GM19467 (cell line): Measurements from ENCODE around the gene PHRF1.
A peak's percentile ranks its signal among the peaks of the same experiment; 100 is the strongest.

Experiments used
- ATAC-seq: cut with Tn5 transposase; IDR thresholded peaks from one replicate; pipeline ENCODE4 v1.9.1; 2021; ENCODE audit warnings: mild to moderate bottlenecking, moderate library complexity; ENCODE audit not compliant: unreplicated experiment

PHRF1 gene

DNA sequence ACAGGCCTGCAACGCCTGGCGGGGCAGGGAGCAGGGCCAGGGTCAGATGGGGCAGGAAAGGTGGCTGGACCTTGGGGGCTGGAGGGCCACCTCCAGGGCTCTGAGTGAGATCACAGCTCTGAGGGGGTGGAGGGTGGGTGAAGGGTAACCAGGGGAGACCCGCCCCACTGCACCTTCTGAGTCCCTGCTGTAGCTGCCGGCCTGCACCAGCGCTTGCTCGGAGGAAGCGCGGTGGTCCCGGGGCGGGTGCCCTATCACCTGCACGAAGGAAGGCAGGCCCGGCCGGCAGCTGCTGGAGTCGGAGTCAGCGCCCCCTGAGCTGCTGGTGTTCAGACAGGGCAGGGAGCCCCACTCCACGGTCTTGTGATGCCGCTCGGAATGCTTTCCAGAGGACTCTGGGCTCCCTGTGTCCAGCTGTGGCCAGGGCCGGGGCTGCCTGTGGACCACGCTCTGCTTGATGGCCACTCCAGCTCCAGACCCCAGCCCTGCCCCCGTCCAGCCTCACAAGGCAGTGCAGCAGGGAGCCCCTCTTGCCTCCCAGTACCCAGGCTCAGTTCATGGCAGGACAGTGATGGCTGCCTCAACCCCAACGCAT, 19.5 kb upstream of the PHRF1 start:
- ATAC-seq: no peak

DNA sequence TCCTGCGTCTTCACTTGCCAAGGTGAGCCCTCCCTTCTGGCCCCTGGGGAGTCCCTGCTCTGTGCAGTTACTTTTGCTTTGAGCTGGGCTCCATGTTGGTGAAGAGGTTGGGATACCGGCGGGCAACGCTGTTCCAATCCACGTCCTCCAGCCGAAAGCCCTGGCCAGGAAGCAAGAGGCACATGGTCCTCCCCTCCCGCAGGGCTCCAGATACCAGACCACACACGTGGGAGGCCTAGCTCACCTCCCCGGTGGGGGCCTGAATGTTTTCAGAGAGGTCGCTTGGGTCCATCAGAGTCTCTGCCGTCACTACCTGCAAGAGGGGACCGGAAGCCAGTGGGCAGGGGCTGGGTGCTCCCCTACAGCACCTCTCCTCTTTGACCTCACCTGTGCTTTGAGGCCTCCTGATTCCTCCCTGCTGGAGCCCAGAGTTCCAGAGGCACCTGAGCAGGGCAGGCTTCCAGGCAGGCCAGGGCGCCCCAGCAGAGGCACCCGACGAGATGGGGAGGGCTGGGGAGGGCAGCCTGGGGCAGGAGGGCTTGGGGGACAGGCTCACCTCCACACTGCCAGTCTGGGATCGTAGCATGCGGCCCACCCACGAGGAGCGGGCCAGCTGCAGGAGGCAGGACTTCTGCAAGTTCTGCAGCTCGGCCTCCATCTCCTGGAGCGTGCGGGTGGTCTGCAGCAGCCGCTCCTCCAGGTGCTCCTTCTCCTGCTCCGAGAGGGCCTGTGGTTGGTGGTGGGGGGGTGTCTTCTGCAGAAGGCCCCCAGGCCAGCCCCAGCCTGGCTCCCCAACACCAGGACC, 18.7 kb upstream of the PHRF1 start:
- no peak for ATAC-seq

DNA sequence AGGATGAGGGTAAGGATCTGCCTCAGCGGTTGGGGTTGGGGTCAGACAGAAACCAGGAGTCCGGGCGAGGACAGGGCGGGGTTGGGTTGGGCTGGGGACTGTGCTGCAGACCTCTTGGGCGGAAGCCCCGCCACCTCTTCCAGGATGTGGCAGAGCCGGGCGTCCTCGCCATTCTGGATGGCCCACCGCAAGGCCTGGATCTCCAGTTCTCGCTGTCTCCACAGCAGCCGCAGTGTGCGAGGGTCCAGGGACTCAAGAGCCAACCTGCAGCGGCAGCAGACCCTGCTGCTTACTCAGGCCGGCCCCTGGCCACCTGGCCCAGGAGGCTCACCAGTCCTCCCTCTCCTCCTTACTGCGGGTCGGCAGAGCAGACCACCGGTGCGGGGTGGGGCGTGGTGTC, 17.8 kb upstream of the PHRF1 start:
- ATAC-seq: no peak

DNA sequence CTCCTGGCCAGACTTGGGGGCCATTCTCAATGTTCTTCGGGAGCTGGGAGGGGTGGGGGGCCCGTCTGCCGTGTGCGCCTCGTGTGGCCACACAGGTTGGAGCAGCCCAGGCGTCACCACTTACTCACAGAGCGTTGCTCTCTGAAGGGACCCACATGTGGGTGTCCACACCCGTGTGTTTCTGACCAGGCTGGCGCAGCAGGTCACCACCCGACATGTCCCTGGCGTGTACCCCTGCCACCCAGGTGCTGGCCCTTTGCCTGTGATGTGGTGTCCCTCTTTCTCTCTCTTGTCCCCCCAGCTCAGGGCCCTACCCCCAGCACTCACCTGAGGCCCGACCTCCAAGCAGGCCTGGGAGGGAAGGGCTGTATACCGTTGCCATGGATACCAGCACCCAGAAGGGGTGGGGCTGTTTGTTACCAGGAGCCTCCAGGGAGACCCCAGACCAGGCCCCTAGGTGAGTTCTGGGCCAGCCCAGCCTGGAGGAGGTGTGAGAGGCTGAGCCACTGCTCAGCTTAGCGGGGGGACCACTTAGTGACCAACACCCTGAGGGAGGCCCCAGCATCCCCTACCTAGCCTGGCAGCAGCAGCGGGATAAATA, 17.1 kb upstream of the PHRF1 start:
- ATAC-seq: no peak

DNA sequence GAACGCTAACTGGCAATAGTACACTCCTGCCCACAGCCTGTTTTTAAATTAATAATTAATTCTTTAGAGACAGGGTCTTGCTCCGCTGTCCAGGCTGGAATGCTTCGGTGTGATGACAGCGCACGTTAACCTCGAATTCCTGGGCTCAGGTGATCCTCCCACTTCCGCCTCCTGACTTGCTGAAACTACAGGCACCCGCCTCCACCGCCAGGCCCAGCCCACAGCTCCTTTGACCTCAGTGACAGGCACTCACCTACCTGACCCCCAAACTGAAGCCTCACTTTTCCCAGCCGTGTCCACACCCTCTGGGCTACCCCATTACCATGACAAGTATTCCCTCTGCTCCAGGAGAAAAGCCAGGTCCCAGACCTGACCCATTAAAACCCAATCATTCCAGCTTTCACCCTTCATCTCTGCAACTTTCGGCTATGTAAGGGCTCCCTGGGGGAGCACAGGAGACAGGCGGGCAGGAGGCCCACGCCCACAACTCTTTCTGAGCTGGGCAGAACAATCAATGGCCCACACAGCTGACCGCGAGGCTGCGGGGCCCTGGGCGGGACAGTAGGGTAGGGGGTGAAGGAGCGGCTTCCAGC, 16.5 kb upstream of the PHRF1 start:
- no peak for ATAC-seq

DNA sequence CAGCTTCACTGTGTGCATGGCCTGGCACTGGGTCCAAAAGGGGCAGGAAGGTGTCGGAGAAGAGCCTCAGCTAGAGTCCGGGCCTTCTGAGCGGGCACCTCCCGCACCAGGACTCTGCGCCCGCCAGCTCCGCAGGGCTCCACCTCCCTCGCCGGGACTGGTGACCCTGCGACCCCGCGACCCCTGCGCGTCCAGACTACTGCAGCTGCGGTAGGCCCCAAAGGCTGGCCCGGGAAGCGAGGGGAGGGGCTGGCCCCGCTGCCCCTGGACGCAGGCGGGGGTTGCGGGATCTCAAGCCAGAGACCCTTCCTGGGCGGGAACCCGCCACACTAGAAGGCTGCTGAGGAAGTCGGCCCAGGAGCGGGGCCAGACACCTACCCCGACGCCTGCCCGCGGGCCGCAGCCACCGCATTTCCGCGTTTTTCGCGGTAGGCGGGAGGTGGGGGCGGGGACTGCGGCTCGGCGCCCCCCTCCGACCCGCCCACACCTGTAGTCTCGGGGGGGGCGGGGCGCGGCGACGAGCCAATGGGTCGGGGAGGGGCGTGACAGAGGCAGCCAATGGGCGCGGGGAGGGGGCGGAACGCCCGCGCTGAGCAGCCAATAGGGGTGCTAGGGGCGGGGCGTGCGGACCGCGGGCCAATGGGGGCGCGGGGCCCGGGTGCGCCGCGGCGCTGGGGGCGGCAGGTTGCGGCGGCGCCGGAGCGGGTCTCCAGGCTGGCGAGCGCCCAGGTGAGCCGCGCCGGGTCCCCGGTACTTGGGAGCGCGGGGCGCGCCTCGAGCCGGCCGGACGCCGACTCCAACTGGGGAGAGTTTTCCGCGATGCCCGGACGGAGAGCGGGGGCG, 15.7 kb upstream of the PHRF1 start, which contains the start of the genes LMNTD2 and RASSF7:
Gene LMNTD2, minus strand, starts transcription at position 434 of the 843 bp plus-strand sequence. Its CDS starts 22 bp downstream, at position 412.
Gene RASSF7, plus strand, starts transcription at position 666 of the 843 bp plus-strand sequence. CDS start 799 bp downstream, outside the sequence.
- peak; percentile 68 for ATAC-seq

DNA sequence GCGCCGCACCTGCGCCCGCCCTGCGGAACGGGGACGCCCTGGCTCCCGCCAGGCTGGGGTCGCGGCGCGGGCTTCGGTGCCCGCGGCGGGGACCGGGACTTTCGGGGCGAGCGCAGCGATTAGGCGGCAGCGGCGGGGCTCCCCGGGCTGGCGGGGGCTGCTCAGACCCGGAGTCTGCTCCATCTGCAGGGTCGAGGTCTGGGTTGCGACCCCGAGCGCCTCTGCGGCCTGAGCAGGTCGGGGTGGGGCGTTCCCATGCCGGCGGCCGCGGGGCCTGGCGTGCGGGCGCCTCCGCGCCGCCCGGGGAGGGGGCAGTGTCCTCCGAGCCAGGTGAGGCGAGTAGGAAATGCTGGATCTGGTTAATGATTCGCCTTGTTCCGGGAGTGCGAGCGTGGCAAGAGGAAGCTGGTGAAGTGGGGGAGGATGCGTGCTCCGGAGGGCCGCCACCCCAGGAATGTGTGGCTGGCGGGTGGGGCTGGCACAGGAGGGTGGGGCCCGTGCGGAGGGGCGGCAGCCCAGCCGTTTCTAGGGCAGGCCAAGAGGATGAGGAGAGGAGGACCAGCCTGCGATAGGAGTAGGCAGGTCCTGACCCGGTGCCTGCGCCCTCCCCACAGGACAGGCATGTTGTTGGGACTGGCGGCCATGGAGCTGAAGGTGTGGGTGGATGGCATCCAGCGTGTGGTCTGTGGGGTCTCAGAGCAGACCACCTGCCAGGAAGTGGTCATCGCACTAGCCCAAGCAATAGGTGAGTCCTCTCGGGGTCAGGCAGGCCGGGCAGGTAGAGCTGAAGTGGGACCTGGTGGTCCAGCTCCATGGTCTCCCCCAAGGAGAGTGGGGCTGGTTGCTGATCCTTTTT, 14.9 kb upstream of the PHRF1 start:
- ATAC-seq: peak; percentile 8

DNA sequence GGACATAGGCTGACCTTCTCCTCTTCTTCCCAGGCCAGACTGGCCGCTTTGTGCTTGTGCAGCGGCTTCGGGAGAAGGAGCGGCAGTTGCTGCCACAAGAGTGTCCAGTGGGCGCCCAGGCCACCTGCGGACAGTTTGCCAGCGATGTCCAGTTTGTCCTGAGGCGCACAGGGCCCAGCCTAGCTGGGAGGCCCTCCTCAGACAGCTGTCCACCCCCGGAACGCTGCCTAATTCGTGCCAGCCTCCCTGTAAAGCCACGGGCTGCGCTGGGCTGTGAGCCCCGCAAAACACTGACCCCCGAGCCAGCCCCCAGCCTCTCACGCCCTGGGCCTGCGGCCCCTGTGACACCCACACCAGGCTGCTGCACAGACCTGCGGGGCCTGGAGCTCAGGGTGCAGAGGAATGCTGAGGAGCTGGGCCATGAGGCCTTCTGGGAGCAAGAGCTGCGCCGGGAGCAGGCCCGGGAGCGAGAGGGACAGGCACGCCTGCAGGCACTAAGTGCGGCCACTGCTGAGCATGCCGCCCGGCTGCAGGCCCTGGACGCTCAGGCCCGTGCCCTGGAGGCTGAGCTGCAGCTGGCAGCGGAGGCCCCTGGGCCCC, 14.1 kb upstream of the PHRF1 start:
- no peak for ATAC-seq

DNA sequence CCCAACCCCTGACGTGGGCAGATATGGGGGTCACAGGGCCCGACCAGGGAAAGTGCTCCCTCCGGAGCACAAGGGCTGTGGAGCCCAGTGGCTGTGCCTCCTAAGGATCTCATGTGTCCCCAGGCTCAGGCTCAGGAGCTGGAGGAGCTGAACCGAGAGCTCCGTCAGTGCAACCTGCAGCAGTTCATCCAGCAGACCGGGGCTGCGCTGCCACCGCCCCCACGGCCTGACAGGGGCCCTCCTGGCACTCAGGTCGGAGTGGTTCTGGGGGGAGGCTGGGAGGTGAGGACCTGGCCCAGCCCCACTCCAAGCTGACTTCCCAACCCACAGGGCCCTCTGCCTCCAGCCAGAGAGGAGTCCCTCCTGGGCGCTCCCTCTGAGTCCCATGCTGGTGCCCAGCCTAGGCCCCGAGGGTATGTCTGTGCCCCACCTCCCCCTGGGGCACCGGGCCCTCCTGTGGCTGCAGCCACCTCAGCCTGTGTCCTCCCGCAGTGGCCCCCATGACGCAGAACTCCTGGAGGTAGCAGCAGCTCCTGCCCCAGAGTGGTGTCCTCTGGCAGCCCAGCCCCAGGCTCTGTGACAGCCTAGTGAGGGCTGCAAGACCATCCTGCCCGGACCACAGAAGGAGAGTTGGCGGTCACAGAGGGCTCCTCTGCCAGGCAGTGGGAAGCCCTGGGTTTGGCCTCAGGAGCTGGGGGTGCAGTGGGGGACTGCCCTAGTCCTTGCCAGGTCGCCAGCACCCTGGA, 13.0 kb upstream of the PHRF1 start:
- ATAC-seq: no peak

DNA sequence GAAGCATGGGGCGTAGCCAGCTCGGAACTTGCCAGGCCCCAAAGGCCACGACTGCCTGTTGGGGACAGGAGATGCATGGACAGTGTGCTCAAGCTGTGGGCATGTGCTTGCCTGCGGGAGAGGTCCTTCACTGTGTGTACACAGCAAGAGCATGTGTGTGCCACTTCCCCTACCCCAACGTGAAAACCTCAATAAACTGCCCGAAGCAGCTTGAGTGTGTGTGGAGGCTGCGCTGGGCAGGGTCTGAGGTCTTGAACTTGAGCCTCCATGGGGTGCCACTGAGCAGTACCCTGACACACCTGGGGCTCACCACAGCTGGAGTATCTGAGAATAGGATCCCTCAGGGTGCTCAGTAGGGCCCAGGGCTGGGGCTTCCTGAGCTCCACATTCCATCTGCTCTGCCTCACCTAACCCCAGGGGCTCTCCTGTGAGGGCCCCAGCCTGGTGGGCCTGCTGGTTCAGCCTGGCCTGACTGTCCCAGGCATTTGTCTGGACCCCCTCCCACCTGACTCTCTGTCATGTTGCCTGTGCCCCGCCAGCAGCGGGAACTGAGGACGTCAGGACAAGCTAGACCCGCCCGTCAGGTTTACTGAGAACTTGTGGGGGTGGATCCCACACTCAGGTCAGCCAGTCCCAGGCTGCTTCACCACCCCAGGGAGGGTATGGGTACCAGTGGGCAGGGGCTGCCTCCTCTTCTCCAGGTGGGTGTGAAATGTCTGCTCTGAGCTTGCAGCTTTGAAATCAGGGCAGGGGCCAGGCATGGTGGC, 12.3 kb upstream of the PHRF1 start:
- no peak for ATAC-seq

DNA sequence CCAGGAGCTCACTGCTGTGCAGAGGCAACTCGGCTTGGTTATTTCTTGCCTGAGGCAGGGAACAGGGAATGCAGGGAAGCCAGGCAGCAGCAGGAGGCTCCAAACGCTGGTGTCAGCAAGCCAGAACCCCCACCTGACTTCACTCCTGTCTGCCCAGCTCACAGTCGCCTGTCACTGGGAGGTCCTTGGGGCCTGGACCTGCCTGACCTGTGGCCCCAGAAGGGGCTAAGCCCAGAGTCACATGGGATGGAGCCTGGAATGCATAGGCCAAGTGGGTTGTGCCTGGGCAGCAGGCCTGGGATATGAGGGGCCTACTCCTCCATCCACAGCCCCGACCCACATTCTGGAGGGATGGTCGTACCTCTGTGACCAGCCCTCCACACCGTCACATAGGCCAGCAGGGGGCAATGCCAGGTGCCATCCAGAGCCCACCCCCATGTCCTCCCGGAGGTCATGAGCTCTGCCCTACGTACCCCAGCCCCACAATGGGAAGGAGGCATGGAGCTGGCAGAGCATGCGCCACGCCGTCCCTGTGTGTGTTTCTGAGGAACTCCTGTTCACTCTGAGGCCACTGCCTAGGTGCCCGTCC, 10.3 kb upstream of the PHRF1 start:
- ATAC-seq: no peak

DNA sequence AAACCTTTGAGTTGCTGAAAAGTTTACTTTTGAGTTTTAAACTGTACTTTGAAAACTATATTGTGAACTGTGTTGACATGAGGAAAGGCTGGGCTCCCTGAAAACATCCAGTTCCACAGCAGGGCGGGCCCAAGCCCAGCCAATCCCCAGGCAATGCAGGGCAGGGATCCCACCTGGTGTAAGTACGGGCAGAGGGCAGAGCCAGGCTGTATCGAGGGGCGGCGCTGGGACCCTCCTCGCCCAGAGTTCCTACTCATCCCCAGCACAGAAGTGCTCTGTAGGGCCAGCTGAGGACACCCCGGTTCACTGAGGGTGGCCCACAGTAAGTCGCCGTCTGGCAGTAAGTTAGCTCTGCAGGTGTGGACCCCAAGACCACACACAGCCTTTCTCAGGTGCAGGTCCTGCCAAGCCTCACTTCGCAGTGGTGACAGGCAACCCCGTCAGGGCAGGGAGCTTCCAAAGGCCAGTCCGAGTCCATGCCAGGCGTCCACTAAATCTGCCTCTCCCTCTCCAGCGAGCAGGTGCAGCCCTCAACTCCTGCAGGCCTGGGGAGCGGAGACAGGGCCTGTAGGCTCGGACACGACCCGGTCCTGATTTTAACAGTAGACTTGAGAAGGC, 9.2 kb upstream of the PHRF1 start:
- ATAC-seq: no peak

DNA sequence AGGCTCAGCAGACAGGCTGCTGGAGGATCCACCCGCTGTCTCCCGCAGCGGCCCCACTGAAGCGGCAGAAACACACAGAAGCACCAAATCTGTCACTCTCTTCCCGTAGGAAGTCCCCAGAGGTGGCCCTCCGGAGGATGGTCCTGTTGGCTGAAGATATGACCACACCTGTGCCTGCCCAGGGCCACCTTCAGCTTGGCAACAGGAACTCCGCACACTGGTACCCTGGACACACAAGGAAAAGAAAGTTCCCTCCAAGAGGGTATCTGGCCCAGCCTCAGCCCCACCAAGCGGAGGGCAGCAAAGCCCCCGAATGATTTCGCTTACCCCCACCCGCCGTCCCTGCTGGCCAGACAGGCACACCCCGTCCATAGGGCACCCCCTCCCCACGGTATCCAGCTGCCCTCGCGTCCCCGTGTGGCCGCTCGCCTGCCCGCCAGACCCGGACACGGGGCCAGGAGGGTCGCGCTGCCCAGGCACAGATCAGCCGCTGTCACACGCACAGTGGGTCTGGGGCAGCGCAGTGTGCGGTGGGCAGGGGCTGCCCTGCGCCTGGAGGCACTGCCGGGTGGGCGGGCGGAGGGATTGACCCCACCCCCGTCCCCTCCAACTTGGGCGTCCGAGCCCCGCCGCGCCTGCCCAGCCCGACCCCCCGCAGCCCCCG, 8.5 kb upstream of the PHRF1 start:
- no peak for ATAC-seq

DNA sequence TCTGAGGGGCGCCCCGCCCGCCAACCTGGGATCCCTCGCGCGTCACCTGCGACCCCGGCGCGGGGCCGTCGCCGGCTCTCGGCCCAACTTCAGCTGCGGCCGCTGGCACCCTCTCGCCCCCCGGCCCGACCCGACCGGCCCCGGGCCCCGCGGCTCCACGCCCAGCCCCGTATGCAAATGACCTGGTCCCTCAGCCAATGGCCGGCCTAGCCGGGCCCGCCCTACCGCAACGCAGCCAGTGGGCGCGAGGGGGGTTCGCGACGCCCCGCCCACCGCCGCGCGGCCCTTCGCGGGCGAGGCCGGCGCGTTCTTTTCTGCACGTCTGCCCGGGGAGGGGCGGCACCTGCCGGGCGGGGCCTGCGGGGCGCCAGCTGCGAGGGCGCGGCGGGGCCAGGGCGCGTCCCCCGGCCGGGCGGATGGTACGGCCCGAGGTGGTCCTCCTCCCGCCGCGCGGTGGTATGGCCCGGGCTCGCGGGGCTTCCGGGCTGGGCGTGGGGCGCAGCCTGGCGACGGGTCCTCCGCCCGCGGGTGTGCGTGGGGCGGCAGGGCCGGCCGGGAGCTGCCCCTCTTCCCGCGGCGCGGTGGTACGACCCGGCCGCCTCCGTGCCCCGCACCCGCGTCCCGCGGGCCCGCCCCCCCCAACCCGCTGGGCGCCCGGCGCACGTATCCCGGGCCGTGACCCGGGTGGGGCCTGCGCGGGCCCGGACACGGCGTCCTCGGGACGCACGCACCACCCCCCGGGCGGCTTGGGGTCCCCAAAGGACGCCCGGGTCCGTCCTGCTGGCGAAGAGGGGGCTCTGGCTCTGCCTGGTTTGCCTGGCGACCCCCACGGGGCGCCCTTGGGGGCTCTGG, 7.7 kb upstream of the PHRF1 start:
- ATAC-seq: peak; percentile 76

DNA sequence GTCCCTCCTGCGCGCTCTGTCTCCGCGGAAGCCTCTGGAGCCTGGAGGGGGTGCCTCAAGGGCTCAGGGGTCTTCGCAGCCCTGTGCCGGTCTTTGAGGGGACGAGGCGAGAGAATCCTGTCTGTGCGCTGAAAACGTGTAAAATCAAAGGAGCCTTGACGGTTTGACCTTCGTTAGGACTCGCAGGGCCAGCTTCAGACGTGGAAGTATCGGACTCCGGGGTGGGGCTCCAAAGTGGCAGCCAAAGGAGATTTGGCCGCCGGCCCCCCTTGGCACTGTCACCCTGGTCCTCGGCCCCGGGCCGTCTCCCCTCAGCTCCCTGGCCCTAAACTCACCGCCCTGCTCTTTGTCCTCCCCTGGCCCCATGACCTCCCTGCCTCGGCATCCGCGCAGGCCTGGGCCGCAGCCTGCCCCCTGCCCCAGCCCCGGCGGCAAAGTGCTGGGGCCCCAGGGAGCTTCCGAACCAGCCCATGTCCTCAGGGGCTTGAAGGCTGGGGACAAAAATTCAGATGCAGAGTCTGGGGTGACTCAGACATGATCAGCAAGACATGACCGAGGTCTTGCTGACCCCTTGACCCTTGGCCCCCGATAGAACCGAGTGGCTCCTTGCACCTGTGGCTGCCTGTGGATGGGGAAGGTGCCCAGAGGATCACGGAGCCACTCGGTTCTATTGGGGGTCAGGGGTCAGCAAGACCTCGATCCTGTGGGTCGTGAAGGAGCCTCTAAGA, 6.9 kb upstream of the PHRF1 start:
- ATAC-seq: no peak
